ENCODE measurements around the gene NPTXR.
A peak's percentile ranks its signal among the peaks of the same experiment; 100 is the strongest.
"Not testable (repeated sequence)": the region's sequence is repeated elsewhere in the genome, so short reads cannot be mapped to it uniquely, and the experiment has no call there.

NPTXR gene

GRCh38 chr22:38868286-38868721 is 24.5 kb upstream of the NPTXR start:
- no peak for FAIRE-seq

- no peak for FAIRE-seq
Measured at GRCh38 chr22:38867471-38868285, 23.9 kb upstream of the NPTXR start.

DNA sequence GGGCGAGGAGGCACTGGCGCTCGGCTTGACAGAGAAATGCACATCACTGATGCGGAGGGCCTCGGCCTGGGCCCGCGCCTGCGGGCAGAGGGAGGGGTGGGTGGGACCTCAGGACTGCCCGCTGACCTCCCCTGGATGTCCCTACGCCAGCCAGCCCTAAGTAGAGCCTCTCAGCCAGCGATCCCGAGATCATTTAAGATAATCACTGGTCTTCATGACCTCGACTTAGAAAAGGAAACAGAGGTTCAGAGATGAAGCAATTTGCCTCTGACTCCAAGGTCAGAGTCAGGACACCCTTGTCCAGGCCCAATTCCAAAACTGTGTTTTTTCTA is 23.3 kb upstream of the NPTXR start:
- no peak for FAIRE-seq

- FAIRE-seq: no peak
Measured at GRCh38 chr22:38866399-38867123, 22.7 kb upstream of the NPTXR start.

DNA sequence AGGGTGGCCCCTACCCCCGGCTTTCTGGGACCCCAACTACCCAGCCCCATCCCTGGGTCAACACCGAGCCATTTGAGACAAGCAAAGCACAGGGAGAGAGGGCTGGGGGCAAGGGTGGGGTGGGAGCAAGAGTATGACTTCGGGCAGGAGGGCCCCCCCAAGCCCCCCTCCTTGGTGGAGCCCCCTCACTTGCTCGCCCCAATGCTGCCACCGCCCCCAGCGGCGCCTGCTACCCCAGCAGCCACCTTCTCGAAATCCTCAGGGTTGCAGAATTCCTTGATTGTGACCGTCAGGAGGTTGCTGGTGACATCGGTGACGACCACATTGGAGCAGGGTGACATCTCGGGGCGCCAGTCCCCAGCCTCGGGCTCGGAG is 22.2 kb upstream of the NPTXR start:
- no peak for FAIRE-seq

GRCh38 chr22:38865201-38866023 is 21.6 kb upstream of the NPTXR start:
- no peak for FAIRE-seq

GRCh38 chr22:38864361-38865191 is 20.7 kb upstream of the NPTXR start:
- FAIRE-seq: no peak

GRCh38 chr22:38863531-38864131 is 19.8 kb upstream of the NPTXR start:
- FAIRE-seq: no peak

DNA sequence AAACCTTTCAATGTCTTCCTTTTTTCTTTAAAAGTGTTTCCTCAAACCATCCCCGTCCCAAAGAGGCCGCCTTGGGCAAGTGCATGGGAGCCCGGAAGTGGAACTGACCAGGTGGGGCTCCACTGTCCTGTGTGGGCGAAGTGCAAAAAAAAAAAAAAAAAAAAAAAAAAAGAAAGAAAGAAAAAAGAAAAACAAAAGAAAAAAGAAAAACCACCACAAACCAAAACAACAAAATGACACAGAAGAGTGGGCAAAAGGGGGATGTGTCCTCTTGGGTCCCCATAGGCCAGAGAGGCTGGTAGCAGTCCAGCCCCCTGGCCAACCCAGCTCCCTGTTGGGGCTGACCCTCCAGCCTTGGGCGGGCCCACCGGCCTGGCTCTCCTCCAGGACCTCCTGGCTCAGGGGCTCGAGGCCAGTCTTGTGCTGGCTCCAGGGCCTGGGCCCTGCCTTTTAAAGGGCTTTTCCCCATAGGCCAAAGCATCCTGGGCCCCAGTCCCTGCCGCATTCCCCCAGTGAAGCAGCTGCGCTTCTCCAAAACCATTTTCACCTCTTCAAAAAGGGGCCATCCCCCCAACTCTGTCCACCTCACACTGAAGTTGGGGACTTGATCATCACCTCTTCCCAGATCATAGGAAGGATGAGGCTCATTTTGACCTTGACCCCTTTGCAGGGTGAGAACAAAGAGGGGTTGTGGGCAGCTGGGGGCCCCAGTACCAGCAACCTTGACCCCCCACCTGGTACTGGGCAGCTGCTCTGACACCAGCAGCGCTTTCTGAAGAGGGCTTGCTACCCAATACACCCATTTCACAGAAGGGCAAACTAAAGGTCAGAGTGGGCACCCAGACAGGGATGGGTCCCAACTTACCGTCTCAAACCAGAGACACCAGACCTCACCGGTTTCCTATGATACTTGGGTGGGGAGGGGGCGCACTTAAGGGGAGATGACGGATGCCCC is 18.8 kb upstream of the NPTXR start:
- peak; percentile 97 for FAIRE-seq

GRCh38 chr22:38861927-38862326 is 18.1 kb upstream of the NPTXR start:
- FAIRE-seq: no peak

DNA sequence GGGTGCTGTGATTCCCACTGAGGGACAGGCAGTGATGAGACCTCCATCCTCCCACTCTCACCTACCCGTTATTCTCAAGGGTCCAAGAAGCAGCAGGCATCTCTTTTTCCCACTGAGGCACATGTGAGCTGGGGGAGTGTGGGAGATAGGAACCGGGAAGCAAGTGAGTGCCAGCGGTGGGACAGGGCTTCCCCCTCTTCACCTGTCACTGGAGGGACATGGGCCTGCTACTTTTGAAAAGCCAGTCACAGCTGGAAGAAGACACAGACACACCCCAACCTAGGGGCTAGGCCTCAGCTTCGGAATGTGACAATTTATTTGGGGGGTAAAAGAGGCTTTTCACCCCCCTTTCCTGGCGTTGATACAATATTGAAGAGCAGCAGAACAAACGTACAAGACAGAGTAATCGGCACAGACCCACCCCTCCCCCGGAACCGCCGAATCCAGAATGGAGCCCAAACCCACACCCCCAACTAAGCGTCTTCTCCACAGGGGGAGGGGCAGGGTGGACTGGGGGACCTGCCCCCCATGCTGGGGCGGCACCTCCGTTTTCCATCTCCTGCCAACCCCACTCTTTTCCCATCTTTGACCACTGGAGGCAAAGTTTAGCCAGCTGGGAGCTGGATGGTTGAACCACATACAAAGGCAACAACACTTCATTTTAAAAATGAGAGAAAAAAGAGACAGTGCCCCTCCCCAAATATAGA is 17.5 kb upstream of the NPTXR start:
- peak; percentile 94 for FAIRE-seq

DNA sequence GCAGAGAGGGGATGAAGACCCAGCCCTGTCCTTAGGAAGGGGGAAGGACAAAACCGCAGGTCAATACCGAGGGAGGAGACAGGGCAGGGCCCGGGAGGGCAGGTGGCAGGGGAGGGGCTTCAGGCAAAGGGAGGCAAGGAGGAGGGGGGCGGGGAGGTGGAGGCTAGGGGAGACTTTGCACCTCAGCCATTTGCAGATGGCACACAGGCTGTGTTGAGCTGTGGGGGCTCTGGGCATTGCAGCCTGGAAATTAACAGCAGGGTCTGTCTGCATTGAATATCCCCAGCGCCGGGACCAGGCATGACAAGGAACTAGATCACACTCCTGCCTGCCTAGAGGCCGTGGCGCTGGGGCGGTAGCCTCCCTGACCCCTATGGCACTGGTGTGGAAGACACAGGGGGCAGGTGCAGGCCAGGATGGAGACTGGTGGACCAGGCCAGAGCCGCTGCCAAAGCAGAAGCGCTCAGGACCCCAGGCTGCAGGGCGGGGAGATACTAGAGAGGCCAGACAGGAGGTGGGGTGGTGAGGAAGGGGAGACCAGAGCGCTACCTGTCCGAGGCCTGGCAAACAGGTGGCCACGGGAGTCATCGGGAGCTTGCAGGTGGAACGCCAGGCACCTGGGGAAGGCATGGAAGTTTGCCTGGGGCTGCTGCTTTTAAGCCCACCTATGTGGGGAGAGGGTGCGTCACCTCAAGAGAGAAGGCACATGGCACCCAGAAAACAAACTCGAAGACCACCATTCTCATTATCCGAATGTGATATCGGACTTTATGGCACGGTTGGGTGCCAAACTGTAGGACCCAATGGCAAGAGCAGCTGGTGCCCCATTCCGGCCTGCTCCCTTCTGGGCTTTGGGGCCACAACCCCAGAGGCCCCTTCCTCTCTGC is 16.7 kb upstream of the NPTXR start:
- FAIRE-seq: no peak

DNA sequence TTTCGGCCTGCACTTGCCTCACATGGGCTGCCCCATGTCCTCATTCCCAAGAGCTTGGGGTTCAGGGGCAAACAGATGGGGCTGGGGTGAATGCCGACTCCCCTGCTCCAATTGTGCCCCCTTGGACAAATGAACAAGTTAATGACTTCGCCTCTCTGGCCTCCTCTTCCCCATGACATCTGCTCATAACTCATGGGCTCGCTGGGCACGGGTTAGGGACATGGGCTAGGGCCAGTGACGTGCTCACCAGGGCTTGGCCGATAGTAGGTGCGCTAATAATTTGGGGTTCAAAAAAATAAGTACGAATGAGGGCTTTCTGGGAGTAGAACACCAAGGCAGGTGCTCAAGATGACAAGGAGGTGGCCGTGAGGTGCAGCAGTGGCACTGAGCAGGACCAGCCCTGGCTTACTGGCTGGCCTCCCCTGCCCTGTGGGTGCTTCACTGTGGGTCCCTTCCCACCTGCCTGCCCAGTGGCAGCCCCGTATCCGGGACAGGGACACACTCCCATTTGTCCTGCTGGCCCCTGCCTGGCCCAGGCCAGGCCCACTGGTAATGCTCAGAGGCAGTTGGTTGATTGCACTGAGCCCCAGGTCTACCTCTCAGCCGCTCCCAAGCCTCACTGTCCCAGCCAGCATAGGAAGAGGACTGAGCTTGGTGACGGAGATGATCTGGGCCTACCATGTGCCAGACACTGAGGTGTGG is 15.9 kb upstream of the NPTXR start:
- no peak for FAIRE-seq

- no peak for FAIRE-seq
Measured at GRCh38 chr22:38858492-38858891, 14.7 kb upstream of the NPTXR start.

- not testable (repeated sequence) for FAIRE-seq
Measured at GRCh38 chr22:38854476-38854875, 10.6 kb upstream of the NPTXR start.

DNA sequence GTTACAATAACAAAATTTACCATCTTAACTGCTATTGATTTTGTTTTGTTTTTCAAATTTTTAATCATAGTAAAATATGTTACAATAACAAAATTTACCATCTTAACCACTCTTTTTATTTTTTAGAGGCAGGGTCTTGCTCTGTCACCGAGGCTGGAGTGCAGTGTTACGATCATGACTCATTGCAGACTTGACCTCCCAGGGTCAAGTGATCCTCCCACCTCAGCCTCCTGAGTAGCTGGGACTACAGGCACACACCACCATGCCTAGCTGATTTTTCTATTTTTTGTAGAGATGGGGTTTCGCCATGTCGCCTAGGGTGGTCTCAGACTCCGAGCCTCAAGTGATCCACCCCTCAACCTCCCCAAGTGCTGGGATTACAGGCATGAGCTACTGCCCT is 10.1 kb upstream of the NPTXR start:
- not testable (repeated sequence) for FAIRE-seq

DNA sequence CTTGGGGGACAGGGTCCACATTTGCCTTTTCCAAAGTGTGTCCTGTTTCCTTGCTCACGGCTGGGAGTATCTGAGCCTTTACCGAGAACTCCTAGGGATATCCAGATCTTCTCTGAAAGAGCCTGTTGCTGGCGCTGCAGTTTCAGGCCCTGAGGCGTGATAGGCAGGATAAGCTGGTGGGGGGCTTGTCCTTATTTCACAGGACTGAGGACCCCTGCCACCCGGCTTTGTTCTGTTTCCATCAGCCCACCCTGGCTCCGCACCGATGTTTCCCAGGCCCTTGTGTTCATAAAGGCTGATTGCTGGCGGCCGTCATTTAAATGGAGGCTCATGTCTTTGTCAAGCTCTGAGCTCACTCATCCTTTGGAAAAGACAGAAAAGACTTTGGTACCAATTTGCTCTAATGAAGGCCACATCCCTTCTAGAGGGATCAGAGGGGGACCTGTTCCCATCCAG is 9.4 kb upstream of the NPTXR start:
- FAIRE-seq: no peak

- FAIRE-seq: no peak
Measured at GRCh38 chr22:38852522-38852921, 8.7 kb upstream of the NPTXR start.

Data from G401.6 (cell line).